Left ventricle myocardium superior (tissue), 1 donor: ENCODE results near the gene SMTNL2. TPM values are rescaled to one million over a fixed set of nuclear protein-coding genes. Genes with fewer than 3 reads are reported as not detected.
A peak's percentile ranks its signal among the peaks of the same experiment; 100 is the strongest.
"Not testable (repeated sequence)": the region's sequence is repeated elsewhere in the genome, so short reads cannot be mapped to it uniquely, and the experiment has no call there.

Experiments
- ATAC-seq: fragments of 200-7000 bp; cut with Tn5 transposase; one replicate; pipeline ENCODE4 v1.9.1; 2020; ENCODE audit warnings: mild to moderate bottlenecking, moderate library complexity
- DNase-seq: peaks from one replicate; pipeline ENCODE4 v3.0.0-alpha.2; 2020
- intact Hi-C: fragments of 100-400 bp; cut with micrococcal nuclease; formaldehyde crosslinking; loops from one replicate; pipeline ENCODE4 v1.11.0; 2022
- total RNA-seq: library from RNA; stranded (reverse); fragmentation: NEBNext Ultra II Directional; extraction: Animal tissue kit (Norgen Biotek cat#: 25700); gene quantifications from one replicate; pipeline ENCODE4 v1.2.1, GENCODE V29; 2021
- donor health status: DM: no; HTN: yes; CAD: no; lungs with severe emphysema.

SMTNL2 gene
- total RNA-seq, 1 donor from 2014 or later, result 47.4 TPM

GRCh38 chr17:4594931-4595684, 10.8 kb downstream of the SMTNL2 start:
- ATAC-seq (no peak), DNase-seq (no peak)
- intact Hi-C loops, result no loop called here

- ATAC-seq, DNase-seq, intact Hi-C loops: not testable (repeated sequence)
These were observed 11.5 kb downstream of the SMTNL2 start for GRCh38 chr17:4595685-4596342.

GRCh38 chr17:4596636-4597380, 12.5 kb downstream of the SMTNL2 start:
- intact Hi-C loops, result no loop called here
- DNase-seq, result no peak
- no peak for ATAC-seq

DNA sequence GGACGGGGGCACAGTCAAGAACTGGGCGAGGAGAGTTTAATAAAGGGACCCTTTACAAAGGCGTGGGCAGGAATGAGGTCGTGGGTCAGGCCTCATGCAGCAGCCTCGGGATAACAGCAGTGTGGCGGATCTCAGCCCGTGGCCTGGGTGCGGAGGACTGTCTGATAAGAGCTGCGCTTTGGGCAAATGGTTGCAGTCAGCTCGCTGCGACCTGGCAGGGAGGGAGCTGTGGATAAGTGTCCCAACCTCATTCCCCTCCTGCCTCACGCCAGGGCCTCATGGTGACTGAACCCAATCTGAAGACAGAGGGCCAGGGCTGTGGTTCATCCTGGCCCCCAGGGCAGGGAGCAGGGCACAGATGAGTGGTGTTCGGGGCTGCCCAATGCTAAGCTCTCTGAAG, 13.6 kb downstream of the SMTNL2 start:
- intact Hi-C loops, result no loop called here
- peak; percentile 66 for DNase-seq
- ATAC-seq, result peak; percentile 5

GRCh38 chr17:4598776-4599504, 14.6 kb downstream of the SMTNL2 start:
- peak; percentile 80 for DNase-seq
- intact Hi-C loops, result no loop called here

GRCh38 chr17:4599505-4600281, 15.4 kb downstream of the SMTNL2 start:
- peak; percentile 54 for ATAC-seq
- peak; percentile 82 for DNase-seq
- intact Hi-C loops, result no loop called here

More at GRCh38 chr17:4598776-4599504, 14.6 kb downstream of the SMTNL2 start:
- ATAC-seq, result peak; percentile 80

- intact Hi-C loops, result no loop called here
- DNase-seq (peak; percentile 85), ATAC-seq (peak; percentile 79)
These were observed 16.2 kb downstream of the SMTNL2 start for GRCh38 chr17:4600563-4600962.

GRCh38 chr17:4601326-4601725, 17.0 kb downstream of the SMTNL2 start:
- intact Hi-C loops, result no loop called here
- no peak for DNase-seq
- no peak for ATAC-seq

DNA sequence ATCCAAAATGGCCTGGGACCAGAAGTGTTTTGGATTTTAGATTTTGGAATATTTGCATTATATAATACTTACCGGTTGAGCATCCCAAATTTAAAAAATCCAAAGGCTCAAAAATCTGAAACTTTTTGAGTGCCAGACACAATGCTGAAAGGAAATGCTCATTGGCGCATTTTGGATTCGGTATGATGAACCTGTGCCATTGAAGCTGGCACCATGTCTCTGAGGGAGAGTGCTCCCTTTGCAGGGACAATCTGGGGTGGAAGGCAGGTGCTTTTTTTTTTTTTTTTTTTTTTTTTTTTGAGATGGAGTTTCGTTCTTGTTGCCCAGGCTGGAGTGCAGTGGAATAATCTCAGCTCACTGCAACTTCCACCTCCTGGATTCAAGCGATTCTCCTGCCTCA, 17.7 kb downstream of the SMTNL2 start:
- ATAC-seq (no peak), DNase-seq (no peak)
- intact Hi-C loops, result no loop called here

DNA sequence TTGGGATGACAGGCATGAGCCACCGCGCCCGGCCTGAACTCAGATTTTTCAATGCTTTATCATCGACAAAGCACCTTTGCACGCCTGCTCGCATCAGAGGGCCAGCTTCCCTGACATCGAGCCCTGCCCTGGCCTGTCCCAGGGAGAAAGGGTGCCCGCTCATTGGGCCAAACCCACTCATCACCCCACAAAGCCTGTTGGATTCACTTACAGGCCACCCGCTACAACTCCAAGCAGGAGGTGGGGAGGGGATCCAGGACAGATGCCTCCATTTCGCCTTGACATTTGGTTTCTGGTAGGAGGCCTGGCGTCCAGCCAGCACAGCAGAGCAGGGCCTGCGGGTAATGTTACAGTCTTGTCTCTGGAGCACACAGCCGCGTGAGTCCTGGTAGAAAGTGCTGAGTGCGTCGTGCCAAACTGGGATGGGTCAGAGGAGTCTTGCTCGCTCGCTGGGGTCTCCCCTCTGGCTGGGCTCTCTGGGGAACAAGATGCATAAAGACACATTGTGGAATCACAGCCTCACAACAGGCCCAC, 19.8 kb downstream of the SMTNL2 start:
- peak; percentile 93 for DNase-seq
- ATAC-seq, result peak; percentile 41
- intact Hi-C loops, result no loop called here

DNA sequence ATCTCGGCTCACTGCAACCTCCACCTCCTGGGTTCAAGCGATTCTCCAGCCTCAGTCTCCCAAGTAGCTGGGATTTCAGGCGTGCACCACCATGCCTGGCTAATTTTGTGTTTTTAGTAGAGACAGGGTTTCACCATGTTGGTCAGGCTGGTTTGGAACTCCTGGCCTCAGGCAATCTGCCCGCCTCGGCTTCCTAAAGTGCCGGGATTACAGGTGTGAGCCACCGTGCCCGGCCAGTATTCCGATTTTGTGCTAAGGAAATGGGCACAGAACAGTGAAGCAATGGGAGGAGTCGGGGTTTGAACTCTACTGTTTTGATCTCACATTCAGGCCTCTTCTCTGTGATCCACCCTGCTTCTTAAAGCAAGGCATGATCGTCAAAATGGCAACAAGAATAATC, 20.4 kb downstream of the SMTNL2 start:
- DNase-seq, intact Hi-C loops, ATAC-seq: not testable (repeated sequence)

- intact Hi-C loops, result no loop called here
- peak; percentile 44 for ATAC-seq
- peak; percentile 78 for DNase-seq
These were observed 21.5 kb downstream of the SMTNL2 start for GRCh38 chr17:4605826-4606225.

DNA sequence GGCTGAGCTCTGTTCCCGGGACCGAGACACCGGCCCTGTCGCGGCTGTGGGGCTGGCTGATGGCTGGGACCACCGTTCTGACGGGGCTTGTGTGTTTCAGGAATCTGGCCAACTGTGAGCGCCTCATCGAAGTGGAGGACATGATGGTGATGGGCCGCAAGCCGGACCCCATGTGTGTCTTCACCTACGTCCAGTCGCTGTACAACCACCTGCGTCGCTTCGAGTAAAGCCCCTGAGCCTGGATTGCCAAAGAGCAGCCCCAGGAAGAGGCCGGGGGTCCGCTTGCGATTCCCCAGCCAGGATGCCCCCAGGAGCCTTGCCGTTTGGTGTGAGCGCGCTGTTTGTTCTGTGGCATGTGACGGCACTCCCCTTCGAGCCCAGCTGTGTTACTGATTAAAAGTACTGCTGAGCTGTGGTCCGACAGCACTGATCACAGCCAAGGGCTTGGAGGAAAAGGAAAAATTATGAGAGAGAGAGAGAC, 23.0 kb downstream of the SMTNL2 start:
- intact Hi-C loops, result no loop called here
- DNase-seq (no peak), ATAC-seq (peak; percentile 43)

- intact Hi-C loops, result no loop called here
- peak; percentile 77 for DNase-seq
- ATAC-seq, result peak; percentile 45
These were observed 23.5 kb downstream of the SMTNL2 start for GRCh38 chr17:4607773-4608187.

GRCh38 chr17:4609761-4610160, 25.4 kb downstream of the SMTNL2 start:
- no peak for ATAC-seq
- intact Hi-C loops, result no loop called here
- DNase-seq, result no peak

GRCh38 chr17:4610162-4610561, 25.8 kb downstream of the SMTNL2 start:
- intact Hi-C loops, result no loop called here
- ATAC-seq (no peak), DNase-seq (no peak)

DNA sequence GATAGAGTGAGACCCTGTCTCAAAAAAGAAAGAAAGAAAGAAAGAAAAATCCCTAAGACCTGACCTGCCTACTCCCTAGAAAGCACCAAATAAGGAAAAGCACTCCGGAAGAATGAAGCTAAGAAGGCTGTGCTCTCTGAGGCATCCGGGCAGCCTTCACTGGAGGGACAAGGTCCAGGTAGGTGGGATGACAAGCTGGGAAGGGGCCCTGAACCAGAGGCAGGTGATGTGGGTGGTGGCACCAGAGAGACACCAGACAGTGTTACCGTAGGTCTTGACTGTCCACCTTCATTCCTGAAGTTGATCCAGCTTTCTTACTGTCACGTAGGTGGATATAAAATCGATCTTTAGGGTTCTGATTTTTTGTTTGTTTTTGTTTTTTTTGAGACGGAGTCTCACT, 26.3 kb downstream of the SMTNL2 start:
- intact Hi-C loops, result no loop called here
- no peak for DNase-seq
- ATAC-seq, result no peak

DNA sequence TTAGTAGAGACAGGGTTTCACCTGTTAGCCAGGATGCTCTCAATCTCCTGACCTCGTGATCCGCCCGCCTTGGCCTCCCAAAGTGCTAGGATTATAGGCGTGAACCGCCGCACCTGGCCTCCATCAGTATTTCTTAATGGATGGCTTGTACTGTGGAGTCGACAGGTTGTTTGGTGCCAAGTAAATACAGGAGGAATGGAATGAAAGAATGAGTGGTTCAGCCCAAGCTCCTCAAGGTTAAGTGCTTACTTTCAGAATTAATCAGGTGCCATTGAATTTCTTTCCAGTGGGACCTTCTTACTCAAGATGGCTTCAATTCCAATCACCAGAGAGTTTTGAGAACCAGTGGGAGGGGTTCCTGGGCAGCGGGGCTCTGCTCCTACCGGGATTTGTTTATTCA, 32.1 kb downstream of the SMTNL2 start:
- intact Hi-C loops, result no loop called here
- ATAC-seq, result no peak
- no peak for DNase-seq
